HEK293 (cell line): Measurements from ENCODE around the gene BLOC1S4.

Experiments used
- CTCF ChIA-PET: fragments of 350-600 bp; formaldehyde crosslinking; extraction: SDS; loops from one replicate; lab custom pipeline; 2021; ENCODE audit warnings: antibody characterized with exemption; lab: Yijun Ruan, JAX
- POLR2A ChIA-PET: fragments of 300-600 bp; formaldehyde crosslinking; extraction: SDS; loops from one replicate; lab custom pipeline; 2020; ENCODE audit warnings: antibody characterized with exemption, inconsistent platforms; lab: Yijun Ruan, JAX
- H3K27ac ChIP-seq: fragments of 200-500 bp; sonication (Bioruptor generic); 2 replicates; pipeline ENCODE4 v1.5.1; 2014; ENCODE audit warnings: low read depth, low read length, control low read depth, inconsistent platforms; ENCODE audit errors: extremely low read depth
- H3K36me3 ChIP-seq, 2 experiments: fragments of 200-500 bp in 1 of 2; sonication (Bioruptor generic) in 1 of 2; 1 replicate in 1 of 2; 2 replicates in 1 of 2; pipeline ENCODE4 v1.5.1; 2014 to 2017; ENCODE audit warnings: inconsistent platforms in 2 of 2, low read length in 2 of 2; ENCODE audit not compliant: control insufficient read depth in 2 of 2, insufficient read depth in 1 of 2
- H3K4me1 ChIP-seq: fragments of 200-500 bp; sonication (Bioruptor generic); 2 replicates; pipeline ENCODE4 v1.5.1; 2014; ENCODE audit warnings: mild to moderate bottlenecking, low read length, inconsistent platforms; ENCODE audit not compliant: control insufficient read depth, insufficient read depth
- H3K4me3 ChIP-seq: 2 replicates; pipeline ENCODE4 v1.5.1; 2011; ENCODE audit warnings: low read depth, mild to moderate bottlenecking, control low read depth, low read length, moderate library complexity
- H3K9me3 ChIP-seq: fragments of 200-500 bp; sonication (Bioruptor generic); 2 replicates; pipeline ENCODE4 v1.5.1; 2014; ENCODE audit warnings: low read depth, low read length, inconsistent platforms; ENCODE audit not compliant: control insufficient read depth, insufficient read depth
- EGR2 ChIP-seq: fragments of 450-650 bp; formaldehyde crosslinking; IDR thresholded peaks from 2 replicates; pipeline ENCODE4 v1.5.1; 2016; ENCODE audit warnings: low read depth, missing biosample characterization, missing genetic modification characterization
- GLIS1 ChIP-seq: fragments of 450-650 bp; formaldehyde crosslinking; IDR thresholded peaks from 2 replicates; pipeline ENCODE4 v1.5.1; 2016; ENCODE audit warnings: missing biosample characterization, missing genetic modification characterization
- GLIS2 ChIP-seq: fragments of 450-650 bp; formaldehyde crosslinking; IDR thresholded peaks from 2 replicates; pipeline ENCODE4 v1.5.1; 2016; ENCODE audit warnings: missing biosample characterization, missing genetic modification characterization
- KLF1 ChIP-seq: fragments of 450-650 bp; formaldehyde crosslinking; IDR thresholded peaks from 2 replicates; pipeline ENCODE4 v1.5.1; 2016; ENCODE audit warnings: missing biosample characterization, missing genetic modification characterization
- KLF9 ChIP-seq: fragments of 450-650 bp; formaldehyde crosslinking; IDR thresholded peaks from 2 replicates; pipeline ENCODE4 v1.5.1; 2016; ENCODE audit warnings: missing biosample characterization, missing genetic modification characterization, low read depth
- PATZ1 ChIP-seq: fragments of 450-650 bp; formaldehyde crosslinking; IDR thresholded peaks from 2 replicates; pipeline ENCODE4 v1.5.1; 2016; ENCODE audit warnings: missing biosample characterization, missing genetic modification characterization
- RBAK ChIP-seq: fragments of 450-650 bp; formaldehyde crosslinking; IDR thresholded peaks from 2 replicates; pipeline ENCODE4 v1.5.1; 2016; ENCODE audit warnings: missing biosample characterization, missing genetic modification characterization
- SETDB1 ChIP-seq: IDR thresholded peaks from one replicate; pipeline ENCODE4 v1.6.1; 2017; ENCODE audit warnings: mild to moderate bottlenecking, low read length, moderate library complexity, mixed read lengths; ENCODE audit not compliant: insufficient read length
- SP2 ChIP-seq: fragments of 450-650 bp; formaldehyde crosslinking; IDR thresholded peaks from 2 replicates; pipeline ENCODE4 v1.5.1; 2016; ENCODE audit warnings: missing biosample characterization, missing genetic modification characterization
- SP7 ChIP-seq: fragments of 450-650 bp; formaldehyde crosslinking; IDR thresholded peaks from 2 replicates; pipeline ENCODE4 v1.5.1; 2016; ENCODE audit warnings: missing biosample characterization, missing genetic modification characterization
- TRIM28 ChIP-seq: IDR thresholded peaks from 2 replicates; pipeline ENCODE4 v1.6.1; 2011; ENCODE audit warnings: low read length, control low read depth, borderline replicate concordance
- ZBTB1 ChIP-seq: fragments of 450-650 bp; formaldehyde crosslinking; IDR thresholded peaks from 2 replicates; pipeline ENCODE4 v1.5.1; 2016; ENCODE audit warnings: missing biosample characterization, missing genetic modification characterization
- ZBTB11 ChIP-seq: fragments of 450-650 bp; formaldehyde crosslinking; conservative IDR thresholded peaks from 2 replicates; pipeline ENCODE4 v1.5.1; 2016; ENCODE audit warnings: low read depth, missing biosample characterization, missing genetic modification characterization
- ZBTB26 ChIP-seq: fragments of 450-650 bp; formaldehyde crosslinking; optimal IDR thresholded peaks from 2 replicates; pipeline ENCODE3; 2016; ENCODE audit warnings: missing biosample characterization, mild to moderate bottlenecking, missing genetic modification characterization
- ZBTB8A ChIP-seq: fragments of 450-650 bp; formaldehyde crosslinking; IDR thresholded peaks from 2 replicates; pipeline ENCODE4 v1.5.1; 2016; ENCODE audit warnings: missing biosample characterization, missing genetic modification characterization
- ZFHX2 ChIP-seq: fragments of 450-650 bp; formaldehyde crosslinking; conservative IDR thresholded peaks from 2 replicates; pipeline ENCODE4 v1.5.1; 2016; ENCODE audit warnings: missing biosample characterization, missing genetic modification characterization
- ZNF335 ChIP-seq: fragments of 450-650 bp; formaldehyde crosslinking; conservative IDR thresholded peaks from 2 replicates; pipeline ENCODE4 v1.5.1; 2016; ENCODE audit warnings: missing biosample characterization, missing genetic modification characterization
- ZNF510 ChIP-seq: fragments of 450-650 bp; formaldehyde crosslinking; IDR thresholded peaks from 2 replicates; pipeline ENCODE4 v1.5.1; 2018; ENCODE audit warnings: mild to moderate bottlenecking, missing genetic modification characterization, missing biosample characterization; ENCODE audit not compliant: insufficient replicate concordance
- ZNF677 ChIP-seq: fragments of 450-650 bp; IDR thresholded peaks from 2 replicates; pipeline ENCODE4 v1.5.0; 2018; ENCODE audit warnings: missing biosample characterization, mild to moderate bottlenecking, missing genetic modification characterization, moderate library complexity
- TF ChIP-seq, protein P1 (sequence below): fragments of 450-650 bp; formaldehyde crosslinking; conservative IDR thresholded peaks from 2 replicates; pipeline ENCODE4 v1.5.1; 2016; ENCODE audit warnings: low read depth, missing biosample characterization, missing genetic modification characterization
- TF ChIP-seq, protein P2 (sequence below): IDR thresholded peaks from 2 replicates; pipeline ENCODE4 v1.6.1; 2011; ENCODE audit warnings: mild to moderate bottlenecking, low read depth, low read length, borderline replicate concordance

The BLOC1S4 gene, protein sequence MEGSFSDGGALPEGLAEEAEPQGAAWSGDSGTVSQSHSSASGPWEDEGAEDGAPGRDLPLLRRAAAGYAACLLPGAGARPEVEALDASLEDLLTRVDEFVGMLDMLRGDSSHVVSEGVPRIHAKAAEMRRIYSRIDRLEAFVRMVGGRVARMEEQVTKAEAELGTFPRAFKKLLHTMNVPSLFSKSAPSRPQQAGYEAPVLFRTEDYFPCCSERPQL

GRCh38 chr4:6716018-6716911 lies at the start of gene BLOC1S4:
Gene BLOC1S4 (plus strand): TSS chr4:6716174. CDS start chr4:6716210, 36 bp downstream.
- Histone ChIP-seq H3K36me3 (no peaks in the 10 kb centered on the region; a peak in 1 of 3 replicates), H3K4me1 (no peaks in the 10 kb centered on the region), H3K9me3 (no peaks in the 10 kb centered on the region), H3K27ac (peak within 1 kb of the TSS; percentile 83), H3K4me3 (peak within 1 kb of the TSS; percentile 70)
- ChIA-PET POLR2A (interaction anchor here (1.0 to 1.2 kb wide), 2 partner anchors 52 to 352 kb away, joined by 4 to 6 read pairs; partner anchors contain the start of gene GRPEL1), CTCF (interaction anchor here (0.5 to 8.5 kb wide), 8 partner anchors 158 to 1017 kb away, joined by 3 to 111 read pairs (median 4); no protein-coding TSS in a partner anchor)
- peak; percentile 94 for TF ChIP-seq ZBTB1 (tag by site-specific recombination)
- TF ChIP-seq SETDB1: no peak
- TF ChIP-seq ZBTB11: peak; percentile 59
- no peak for TF ChIP-seq ZNF510 (tag by site-specific recombination)
- TF ChIP-seq PATZ1 (tag by site-specific recombination): 0 out of 2 replicates have a peak, but pooled peaks have one; percentile 9
- peak; percentile 38 for TF ChIP-seq SP2 (tag by site-specific recombination)
- TF ChIP-seq TRIM28: peak; percentile 66; the same call in 1 of the 2 replicates
- peak; percentile 86 for TF ChIP-seq ZFHX2
- no peak for TF ChIP-seq ZNF677 (tag by site-specific recombination)
- no peak for TF ChIP-seq ZBTB8A (tag by site-specific recombination)
- peak; percentile 100 for TF ChIP-seq ZBTB26 (tag by site-specific recombination)
- peak; percentile 80 for TF ChIP-seq GLIS2 (tag by site-specific recombination)
- TF ChIP-seq GLIS1: peak; percentile 17; the same call in 1 of the 2 replicates
- TF ChIP-seq RBAK: no peak
- peak; percentile 80 for TF ChIP-seq ZNF335 (tag by site-specific recombination)
- peak; percentile 38; the same call in 1 of the 2 replicates for TF ChIP-seq SP7
- TF ChIP-seq, protein P1, sequence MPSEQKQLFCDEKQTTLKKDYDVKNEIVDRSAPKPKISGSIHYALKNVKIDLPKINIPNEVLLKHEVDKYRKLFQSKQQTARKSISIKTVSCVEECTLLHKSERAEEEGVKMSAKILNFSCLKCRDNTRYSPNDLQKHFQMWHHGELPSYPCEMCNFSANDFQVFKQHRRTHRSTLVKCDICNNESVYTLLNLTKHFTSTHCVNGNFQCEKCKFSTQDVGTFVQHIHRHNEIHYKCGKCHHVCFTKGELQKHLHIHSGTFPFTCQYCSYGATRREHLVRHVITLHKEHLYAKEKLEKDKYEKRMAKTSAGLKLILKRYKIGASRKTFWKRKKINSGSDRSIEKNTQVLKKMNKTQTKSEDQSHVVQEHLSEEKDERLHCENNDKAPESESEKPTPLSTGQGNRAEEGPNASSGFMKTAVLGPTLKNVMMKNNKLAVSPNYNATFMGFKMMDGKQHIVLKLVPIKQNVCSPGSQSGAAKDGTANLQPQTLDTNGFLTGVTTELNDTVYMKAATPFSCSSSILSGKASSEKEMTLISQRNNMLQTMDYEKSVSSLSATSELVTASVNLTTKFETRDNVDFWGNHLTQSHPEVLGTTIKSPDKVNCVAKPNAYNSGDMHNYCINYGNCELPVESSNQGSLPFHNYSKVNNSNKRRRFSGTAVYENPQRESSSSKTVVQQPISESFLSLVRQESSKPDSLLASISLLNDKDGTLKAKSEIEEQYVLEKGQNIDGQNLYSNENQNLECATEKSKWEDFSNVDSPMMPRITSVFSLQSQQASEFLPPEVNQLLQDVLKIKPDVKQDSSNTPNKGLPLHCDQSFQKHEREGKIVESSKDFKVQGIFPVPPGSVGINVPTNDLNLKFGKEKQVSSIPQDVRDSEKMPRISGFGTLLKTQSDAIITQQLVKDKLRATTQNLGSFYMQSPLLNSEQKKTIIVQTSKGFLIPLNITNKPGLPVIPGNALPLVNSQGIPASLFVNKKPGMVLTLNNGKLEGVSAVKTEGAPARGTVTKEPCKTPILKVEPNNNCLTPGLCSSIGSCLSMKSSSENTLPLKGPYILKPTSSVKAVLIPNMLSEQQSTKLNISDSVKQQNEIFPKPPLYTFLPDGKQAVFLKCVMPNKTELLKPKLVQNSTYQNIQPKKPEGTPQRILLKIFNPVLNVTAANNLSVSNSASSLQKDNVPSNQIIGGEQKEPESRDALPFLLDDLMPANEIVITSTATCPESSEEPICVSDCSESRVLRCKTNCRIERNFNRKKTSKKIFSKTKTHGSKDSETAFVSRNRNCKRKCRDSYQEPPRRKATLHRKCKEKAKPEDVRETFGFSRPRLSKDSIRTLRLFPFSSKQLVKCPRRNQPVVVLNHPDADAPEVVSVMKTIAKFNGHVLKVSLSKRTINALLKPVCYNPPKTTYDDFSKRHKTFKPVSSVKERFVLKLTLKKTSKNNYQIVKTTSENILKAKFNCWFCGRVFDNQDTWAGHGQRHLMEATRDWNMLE (tag by site-specific recombination): peak; percentile 17; the same call in 1 of the 2 replicates
- TF ChIP-seq KLF1 (tag by site-specific recombination): peak; percentile 15; the same call in 1 of the 2 replicates
- peak; percentile 70 for TF ChIP-seq EGR2 (tag by site-specific recombination)
- TF ChIP-seq KLF9: peak; percentile 29; the same call in 1 of the 2 replicates
- TF ChIP-seq, protein P2, sequence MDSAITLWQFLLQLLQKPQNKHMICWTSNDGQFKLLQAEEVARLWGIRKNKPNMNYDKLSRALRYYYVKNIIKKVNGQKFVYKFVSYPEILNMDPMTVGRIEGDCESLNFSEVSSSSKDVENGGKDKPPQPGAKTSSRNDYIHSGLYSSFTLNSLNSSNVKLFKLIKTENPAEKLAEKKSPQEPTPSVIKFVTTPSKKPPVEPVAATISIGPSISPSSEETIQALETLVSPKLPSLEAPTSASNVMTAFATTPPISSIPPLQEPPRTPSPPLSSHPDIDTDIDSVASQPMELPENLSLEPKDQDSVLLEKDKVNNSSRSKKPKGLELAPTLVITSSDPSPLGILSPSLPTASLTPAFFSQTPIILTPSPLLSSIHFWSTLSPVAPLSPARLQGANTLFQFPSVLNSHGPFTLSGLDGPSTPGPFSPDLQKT: peak; percentile 80
